ENCODE data around the gene TPST2.

The TPST2 gene

DNA sequence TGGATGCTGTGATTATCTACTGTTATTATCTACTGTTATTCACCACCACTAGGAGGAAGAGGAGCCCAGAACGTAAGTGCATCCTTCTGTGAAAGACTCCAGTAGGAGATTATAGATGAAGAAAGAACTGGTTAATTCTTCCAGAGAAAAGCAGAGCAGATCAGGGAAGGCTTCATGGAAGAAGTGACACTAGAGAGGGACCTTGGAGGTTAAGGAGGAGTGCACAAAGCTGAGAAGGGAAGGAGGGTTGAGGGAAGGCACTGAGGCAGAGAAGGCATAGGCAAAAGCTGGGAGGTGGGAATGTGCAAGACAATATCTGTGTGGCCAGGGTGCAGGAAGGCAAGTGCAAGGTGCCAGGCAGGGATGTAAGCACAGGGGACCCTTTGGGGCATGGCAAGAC, 14.4 kb upstream of the TPST2 start:
- Histone ChIP-seq H3K4me2 (ENCODE audit: low read length) (no peak overlapping the region), H2AFZ (ENCODE audit: low read depth, low read length) (no peak overlapping the region), H3K79me2 (ENCODE audit: low read length) (no peaks in the 10 kb centered on the region), H3K4me3 (ENCODE audit: low read length) (no peak overlapping the region), H4K20me1 (ENCODE audit: insufficient read depth, low read length) (no peaks in the 10 kb centered on the region), H3K9ac (ENCODE audit: low read length) (no peak overlapping the region), H3K27me3 (ENCODE audit: low read depth, low read length) (peaks cover 21% of the 10 kb centered on the region), H3K36me3 (replicated peaks; ENCODE audit: low read depth, low read length) (no peaks in the 10 kb centered on the region), H3K27ac (ENCODE audit: low read length) (no peak overlapping the region), H3K9me3 (ENCODE audit: insufficient read depth, low read length) (no peaks in the 10 kb centered on the region), H3K4me1 (ENCODE audit: low read length) (no peaks in the 10 kb centered on the region)
- TF ChIP-seq CTCF (IDR thresholded peaks at IDR 0.05; ENCODE audit: low read depth, low read length) (no peak), EZH2phosphoT487 (IDR thresholded peaks at IDR 0.05; ENCODE audit: low read depth) (no peak)

DNA sequence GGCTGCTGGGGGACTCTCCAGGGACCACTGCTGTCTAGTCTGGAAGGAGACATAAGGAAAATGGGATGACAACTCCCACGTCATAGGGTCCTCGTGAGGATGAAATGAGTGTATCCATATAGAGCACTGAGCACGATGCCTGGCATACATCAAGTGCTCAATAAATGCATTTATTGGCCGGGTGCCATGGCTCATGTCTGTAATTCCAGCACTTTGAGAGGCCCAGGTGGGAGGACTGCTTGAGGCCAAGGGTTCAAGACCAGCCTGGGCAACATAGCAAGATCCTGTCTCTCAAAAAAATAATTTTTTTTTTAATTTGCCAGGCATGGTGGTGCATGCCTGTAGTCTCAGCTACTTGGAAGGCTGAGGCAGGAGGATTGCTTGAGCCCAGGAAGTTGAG, 12.2 kb upstream of the TPST2 start:
- Histone ChIP-seq H3K4me1 (ENCODE audit: low read length) (no peaks in the 10 kb centered on the region), H3K36me3 (replicated peaks; ENCODE audit: low read depth, low read length) (no peaks in the 10 kb centered on the region), H3K27ac (ENCODE audit: low read length) (no peak overlapping the region), H3K79me2 (ENCODE audit: low read length) (no peaks in the 10 kb centered on the region), H3K4me3 (ENCODE audit: low read length) (no peak overlapping the region), H3K27me3 (ENCODE audit: low read depth, low read length) (peaks cover 18% of the 10 kb centered on the region), H2AFZ (ENCODE audit: low read depth, low read length) (no peak overlapping the region), H3K4me2 (ENCODE audit: low read length) (no peak overlapping the region), H3K9ac (ENCODE audit: low read length) (no peak overlapping the region), H4K20me1 (ENCODE audit: insufficient read depth, low read length) (no peaks in the 10 kb centered on the region), H3K9me3 (ENCODE audit: insufficient read depth, low read length) (no peaks in the 10 kb centered on the region)
- no peak for TF ChIP-seq CTCF (IDR thresholded peaks at IDR 0.05; ENCODE audit: low read depth, low read length)
- TF ChIP-seq EZH2phosphoT487 (IDR thresholded peaks at IDR 0.05; ENCODE audit: low read depth), result no peak

DNA sequence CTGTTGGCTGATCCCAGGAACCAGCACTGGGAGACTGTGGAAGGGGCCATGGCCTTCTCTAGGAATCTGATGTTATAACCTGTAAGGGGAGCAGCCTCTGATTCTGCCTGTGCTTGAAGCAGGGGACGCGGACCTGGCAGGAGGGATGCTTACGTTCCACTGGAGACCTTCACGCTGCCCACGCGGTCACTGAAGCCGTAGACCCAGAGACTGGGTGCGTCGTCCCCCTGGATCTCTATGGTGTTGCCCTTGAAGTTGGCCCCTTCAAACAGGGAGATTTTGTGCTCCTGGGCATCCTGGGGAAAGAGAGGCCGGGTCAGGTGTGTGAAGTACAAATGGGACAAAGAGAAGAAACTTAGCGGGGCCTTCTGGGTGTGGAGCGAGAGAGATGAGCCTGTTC, 11.8 kb upstream of the TPST2 start:
- H3K36me3 ChIP-seq (replicated peaks; ENCODE audit: low read depth, low read length), result no peaks in the 10 kb centered on the region
- no peak for TF ChIP-seq CTCF (IDR thresholded peaks at IDR 0.05; ENCODE audit: low read depth, low read length)
- TF ChIP-seq EZH2phosphoT487 (IDR thresholded peaks at IDR 0.05; ENCODE audit: low read depth), result no peak
- no peak overlapping the region for H3K4me3 ChIP-seq (ENCODE audit: low read length)
- H3K27me3 ChIP-seq (ENCODE audit: low read depth, low read length), result peaks cover 22% of the 10 kb centered on the region
- no peak overlapping the region for H3K27ac ChIP-seq (ENCODE audit: low read length)
- H3K79me2 ChIP-seq (ENCODE audit: low read length), result no peaks in the 10 kb centered on the region
- H3K9ac ChIP-seq (ENCODE audit: low read length), result no peak overlapping the region
- no peak overlapping the region for H3K4me2 ChIP-seq (ENCODE audit: low read length)
- no peak overlapping the region for H2AFZ ChIP-seq (ENCODE audit: low read depth, low read length)
- H3K9me3 ChIP-seq (ENCODE audit: insufficient read depth, low read length), result no peaks in the 10 kb centered on the region
- H4K20me1 ChIP-seq (ENCODE audit: insufficient read depth, low read length), result no peaks in the 10 kb centered on the region
- H3K4me1 ChIP-seq (ENCODE audit: low read length), result no peaks in the 10 kb centered on the region

DNA sequence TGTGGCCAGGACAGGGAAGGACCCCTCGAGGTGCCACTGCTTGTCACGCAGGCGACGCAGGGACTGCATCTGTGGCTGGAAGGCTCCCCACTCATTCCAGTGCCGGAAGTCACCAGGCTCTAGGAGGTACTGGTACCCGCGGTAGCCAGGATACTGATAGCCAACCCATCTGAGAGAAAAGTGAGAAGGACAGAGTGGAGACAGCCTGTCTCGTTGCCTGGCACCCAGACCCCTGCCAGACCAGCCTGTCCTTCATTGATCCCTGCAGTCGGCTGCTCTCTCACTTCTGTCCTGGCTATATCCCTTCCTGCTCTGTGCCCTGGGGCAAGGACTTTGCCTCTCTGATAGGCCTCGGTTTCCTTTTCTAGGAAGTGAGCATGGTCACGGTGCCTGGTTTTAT, 9.6 kb upstream of the TPST2 start:
- Histone ChIP-seq H3K36me3 (replicated peaks; ENCODE audit: low read depth, low read length) (no peaks in the 10 kb centered on the region), H3K9me3 (ENCODE audit: insufficient read depth, low read length) (no peaks in the 10 kb centered on the region), H4K20me1 (ENCODE audit: insufficient read depth, low read length) (no peaks in the 10 kb centered on the region), H3K79me2 (ENCODE audit: low read length) (no peaks in the 10 kb centered on the region), H3K27me3 (ENCODE audit: low read depth, low read length) (peaks cover 32% of the 10 kb centered on the region), H3K4me1 (ENCODE audit: low read length) (no peaks in the 10 kb centered on the region), H3K4me3 (ENCODE audit: low read length) (no peak overlapping the region), H3K4me2 (ENCODE audit: low read length) (no peak overlapping the region), H3K27ac (ENCODE audit: low read length) (no peak overlapping the region), H2AFZ (ENCODE audit: low read depth, low read length) (no peak overlapping the region), H3K9ac (ENCODE audit: low read length) (no peak overlapping the region)
- TF ChIP-seq EZH2phosphoT487 (IDR thresholded peaks at IDR 0.05; ENCODE audit: low read depth) (no peak), CTCF (IDR thresholded peaks at IDR 0.05; ENCODE audit: low read depth, low read length) (no peak)
